GM10266 (cell line): Measurements from ENCODE around the gene KCNH2.

Experiments used
- DNase-seq: peaks from one replicate; pipeline ENCODE4 v3.0.0; 2012; ENCODE audit errors: extremely low spot score
- TF ChIP-seq, protein P1 (sequence below): IDR thresholded peaks from 2 replicates; pipeline ENCODE4 v1.5.1; 2012; ENCODE audit warnings: mild to moderate bottlenecking, low read depth; ENCODE audit not compliant: control insufficient read depth, insufficient read depth; ENCODE audit errors: missing control alignments

The KCNH2 gene

DNA sequence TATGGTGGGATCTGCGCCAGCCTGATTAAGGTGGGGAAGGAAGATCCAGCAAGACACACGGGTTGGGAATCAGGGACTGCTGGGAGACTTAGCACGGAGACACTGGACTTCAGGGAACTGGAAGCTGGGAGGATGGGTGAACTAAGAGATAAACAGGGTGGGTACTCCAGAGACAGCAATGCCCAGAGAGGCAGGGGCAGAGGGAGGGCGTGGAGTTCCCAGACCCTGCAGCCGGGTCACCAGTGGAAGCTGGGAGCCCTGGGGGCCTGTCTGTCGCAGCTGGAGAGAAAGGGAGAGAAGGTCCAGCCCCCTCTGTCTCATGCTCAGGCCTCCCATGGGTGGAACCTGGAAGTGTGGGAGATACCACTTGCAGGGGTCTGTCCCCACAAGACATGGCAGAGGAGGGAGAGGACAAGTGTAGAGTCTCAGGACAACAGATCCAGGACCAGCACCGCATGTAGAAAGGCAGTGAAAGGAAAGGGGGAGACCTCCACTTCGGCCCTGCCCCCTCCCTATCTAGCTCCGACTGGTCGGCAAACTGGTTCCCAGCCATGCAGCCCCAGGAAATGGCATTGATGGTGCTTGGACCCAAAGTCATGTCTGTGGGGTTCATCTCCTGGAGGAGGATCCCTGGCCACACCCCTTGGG is 81.4 kb downstream of the KCNH2 start:
- TF ChIP-seq, protein P1, sequence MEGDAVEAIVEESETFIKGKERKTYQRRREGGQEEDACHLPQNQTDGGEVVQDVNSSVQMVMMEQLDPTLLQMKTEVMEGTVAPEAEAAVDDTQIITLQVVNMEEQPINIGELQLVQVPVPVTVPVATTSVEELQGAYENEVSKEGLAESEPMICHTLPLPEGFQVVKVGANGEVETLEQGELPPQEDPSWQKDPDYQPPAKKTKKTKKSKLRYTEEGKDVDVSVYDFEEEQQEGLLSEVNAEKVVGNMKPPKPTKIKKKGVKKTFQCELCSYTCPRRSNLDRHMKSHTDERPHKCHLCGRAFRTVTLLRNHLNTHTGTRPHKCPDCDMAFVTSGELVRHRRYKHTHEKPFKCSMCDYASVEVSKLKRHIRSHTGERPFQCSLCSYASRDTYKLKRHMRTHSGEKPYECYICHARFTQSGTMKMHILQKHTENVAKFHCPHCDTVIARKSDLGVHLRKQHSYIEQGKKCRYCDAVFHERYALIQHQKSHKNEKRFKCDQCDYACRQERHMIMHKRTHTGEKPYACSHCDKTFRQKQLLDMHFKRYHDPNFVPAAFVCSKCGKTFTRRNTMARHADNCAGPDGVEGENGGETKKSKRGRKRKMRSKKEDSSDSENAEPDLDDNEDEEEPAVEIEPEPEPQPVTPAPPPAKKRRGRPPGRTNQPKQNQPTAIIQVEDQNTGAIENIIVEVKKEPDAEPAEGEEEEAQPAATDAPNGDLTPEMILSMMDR = no peak
- no peak for DNase-seq

GRCh38 chr7:150895809-150896208 is 82.3 kb downstream of the KCNH2 start:
- DNase-seq = no peak
- TF ChIP-seq, protein P1 = no peak
